Endothelial cell of umbilical vein (primary cell): ENCODE data around the gene TNIK. TPM values are rescaled to one million over a fixed set of nuclear protein-coding genes. Genes with fewer than 3 reads are reported as not detected.

Experiments
- BruUV-seq: library from RNA; stranded (reverse); fragments of 400-500 nt; replicated peaks from 2 replicates; lab custom pipeline; 2021; lab: Mats Ljungman, UMichigan
- CTCF ChIA-PET: fragments of 300-600, 350-600 bp; sonication (Branson Sonifier 250); formaldehyde crosslinking; loops from one replicate; lab custom pipeline; 2021; ENCODE audit warnings: antibody characterized with exemption, inconsistent platforms; lab: Charles Lee
- POLR2A ChIA-PET: fragments of 300-600, 350-600 bp; sonication (Branson Sonifier 250); formaldehyde crosslinking; loops from one replicate; lab custom pipeline; 2021; ENCODE audit warnings: antibody characterized with exemption, inconsistent platforms; lab: Charles Lee
- DNase-seq: peaks from one replicate; pipeline ENCODE4 v3.0.0-alpha.2; 2011; ENCODE audit warnings: low read depth, low spot score
- FAIRE-seq: peaks from 2 replicates; lab custom pipeline; 2011; peaks lifted over from hg19 to GRCh38; lab: Jason Lieb, UNC
- H2AFZ ChIP-seq: 2 replicates; pipeline ENCODE4 v1.6.0; 2012; ENCODE audit warnings: low read depth, low read length, control low read depth, inconsistent platforms
- H3K27ac ChIP-seq: 2 replicates; pipeline ENCODE4 v1.5.1; 2011; ENCODE audit warnings: low read depth, mild to moderate bottlenecking, control low read depth, low read length, moderate library complexity; ENCODE audit not compliant: insufficient read depth
- H3K27me3 ChIP-seq, 2 experiments: 2 replicates each; pipeline versions ENCODE4 v1.6.0 to v1.6.1; 2011; ENCODE audit warnings: low read length in 2 of 2, mixed read lengths in 1 of 2; ENCODE audit not compliant: control insufficient read depth in 2 of 2, insufficient read depth in 2 of 2
- H3K36me3 ChIP-seq, 2 experiments: 2 replicates in 1 of 2; 3 replicates in 1 of 2; pipeline ENCODE4 v1.5.1; 2011; ENCODE audit warnings: low read length in 2 of 2, mild to moderate bottlenecking in 1 of 2, moderate library complexity in 1 of 2; ENCODE audit not compliant: control insufficient read depth in 2 of 2, insufficient read depth in 2 of 2; ENCODE audit errors: extremely low read depth in 1 of 2
- H3K4me1 ChIP-seq: 3 replicates; pipeline ENCODE4 v1.5.1; 2011; ENCODE audit warnings: mild to moderate bottlenecking, low read length; ENCODE audit not compliant: control insufficient read depth, insufficient read depth; ENCODE audit errors: extremely low read depth
- H3K4me2 ChIP-seq: 2 replicates; pipeline ENCODE4 v1.6.1; 2011; ENCODE audit warnings: low read length, control low read depth, mixed read lengths; ENCODE audit not compliant: insufficient read depth
- H3K4me3 ChIP-seq, 3 experiments: fragments of 200-600 bp in 1 of 3; sonication (generic), shearing (Covaris generic) in 1 of 3; replicated peaks in 1 of 3; 2 replicates each; pipeline ENCODE4 v1.5.1; 2011 to 2016; ENCODE audit warnings: control low read depth in 3 of 3, low read length in 3 of 3, mild to moderate bottlenecking in 2 of 3, inconsistent platforms in 1 of 3, low read depth in 1 of 3, moderate library complexity in 1 of 3; ENCODE audit not compliant: insufficient read depth in 1 of 3
- H3K79me2 ChIP-seq: 2 replicates; pipeline ENCODE4 v1.6.0; 2012; ENCODE audit warnings: low read length, inconsistent platforms; ENCODE audit not compliant: control insufficient read depth, insufficient read depth
- H3K9ac ChIP-seq: replicated peaks from 2 replicates; pipeline ENCODE3; 2011; ENCODE audit warnings: low read length, control low read depth; ENCODE audit not compliant: insufficient read depth; ENCODE audit errors: extremely low read depth
- H3K9me1 ChIP-seq: replicated peaks from 3 replicates; pipeline ENCODE4 v1.6.0; 2011; ENCODE audit warnings: mild to moderate bottlenecking, low read length; ENCODE audit not compliant: control insufficient read depth, insufficient read depth; ENCODE audit errors: extremely low read depth
- H3K9me3 ChIP-seq: replicated peaks from 2 replicates; pipeline ENCODE4 v1.5.1; 2012; ENCODE audit warnings: low read length, inconsistent platforms; ENCODE audit not compliant: control insufficient read depth, insufficient read depth
- H4K20me1 ChIP-seq: replicated peaks from 2 replicates; pipeline ENCODE3; 2011; ENCODE audit warnings: mild to moderate bottlenecking, low read length; ENCODE audit not compliant: control insufficient read depth, insufficient read depth; ENCODE audit errors: extremely low read depth
- EZH2 ChIP-seq: IDR thresholded peaks from 2 replicates; pipeline ENCODE4 v1.6.1; 2012; ENCODE audit warnings: borderline replicate concordance, low read depth, mild to moderate bottlenecking, moderate library complexity, low read length, inconsistent platforms; ENCODE audit not compliant: severe bottlenecking
- FOS ChIP-seq: IDR thresholded peaks from 2 replicates; pipeline ENCODE4 v1.6.1; 2011; ENCODE audit warnings: mild to moderate bottlenecking, low read length, moderate library complexity, borderline replicate concordance; ENCODE audit not compliant: insufficient read depth
- GATA2 ChIP-seq: IDR thresholded peaks from 2 replicates; pipeline ENCODE4 v1.7.0; 2011; ENCODE audit warnings: low read depth, mild to moderate bottlenecking, moderate library complexity, mixed read lengths, low read length; ENCODE audit not compliant: insufficient read length, insufficient read depth
- JUN ChIP-seq: IDR thresholded peaks from 2 replicates; pipeline ENCODE4 v1.6.1; 2011; ENCODE audit warnings: borderline replicate concordance, low read depth; ENCODE audit not compliant: insufficient read length, insufficient read depth
- MYC ChIP-seq: IDR thresholded peaks from one replicate; pipeline ENCODE4 v1.6.1; 2011; ENCODE audit warnings: mild to moderate bottlenecking, low read depth, low read length
- POLR2A ChIP-seq: IDR thresholded peaks from 2 replicates; pipeline ENCODE4 v1.6.1; 2012; ENCODE audit warnings: low read depth, mild to moderate bottlenecking, control low read depth, low read length
- POLR2AphosphoS5 ChIP-seq: IDR thresholded peaks from 2 replicates; pipeline ENCODE4 v1.6.1; 2012; ENCODE audit warnings: low read depth, mild to moderate bottlenecking, control low read depth, low read length, moderate library complexity; ENCODE audit not compliant: insufficient read depth
- dilution Hi-C: fragments of 300-500 bp; cut with MboI; formaldehyde crosslinking; loops from one replicate; pipeline ENCODE4 v1.15.0; 2019; ENCODE audit warnings: low sequenced_read_pairs; ENCODE audit not compliant: extremely low pct_ligation_motif_present
- intact Hi-C: fragments of 100-400 bp; cut with micrococcal nuclease; formaldehyde crosslinking; loops from one replicate; pipeline ENCODE4 v1.10.0; 2022
- polyA plus RNA-seq, 4 experiments: library from polyadenylated mRNA; depleted of rRNA in 3 of 4; stranded (reverse) in 3 of 4; unstranded in 1 of 4; fragments of >200 nt; gene quantifications; 2 replicates each; pipeline versions ENCODE4 v1.2.1 to v1.2.3, GENCODE V29; 2011 to 2012; ENCODE audit warnings: missing spikeins in 1 of 4
- total RNA-seq: library from RNA; stranded (reverse); gene quantifications from 2 replicates; pipeline ENCODE4 v1.2.3, GENCODE V29; 2021
- TF ChIP-seq, protein P1 (sequence below), 2 donors: IDR thresholded peaks; 1 replicate in 1 of 2; 2 replicates in 1 of 2; pipeline ENCODE4 v1.5.1; 2011; ENCODE audit warnings: low read length in 2 of 2, mild to moderate bottlenecking in 2 of 2, moderate library complexity in 2 of 2, control low read depth in 1 of 2, inconsistent platforms in 1 of 2, low read depth in 1 of 2; ENCODE audit not compliant: insufficient read depth in 1 of 2; ENCODE audit errors: extremely low read depth in 1 of 2
- TF ChIP-seq, protein P2 (sequence below): IDR thresholded peaks from 2 replicates; pipeline ENCODE4 v1.6.1; 2011; ENCODE audit not compliant: insufficient read depth, insufficient read length

TNIK gene
- total and polyA plus RNA-seq, 2 donors (not counting 3 experiments of a cell fraction or from before 2014, with no cell fraction given), result 10.9 to 39.7 TPM

DNA sequence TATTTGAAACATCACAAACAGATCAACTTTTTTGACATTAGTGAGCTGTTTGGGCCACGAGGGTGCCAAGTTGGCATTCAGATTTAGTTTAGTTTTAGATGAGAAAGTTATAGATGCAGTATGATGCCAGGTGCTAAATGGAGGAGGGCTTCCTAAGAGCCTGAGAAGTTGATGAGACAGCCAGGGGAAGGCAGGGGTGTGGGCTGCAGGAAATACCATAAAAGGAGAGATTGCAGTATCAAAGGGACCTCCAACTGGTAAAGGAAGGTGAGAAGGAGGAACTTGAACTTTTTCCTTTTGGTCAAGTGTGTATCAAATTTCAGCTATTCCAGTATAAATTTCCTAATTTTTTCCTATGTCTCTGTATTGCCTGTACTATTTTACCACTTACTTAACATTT, 2.0 kb upstream of the TNIK start:
- no peak for FAIRE-seq
- H2AFZ ChIP-seq, result no peak overlapping the region
- no peak for DNase-seq
- no TSS peak for BruUV-seq
- ChIA-PET POLR2A (no interaction called here), CTCF (interaction anchor here (0.7 to 2.6 kb wide), 11 partner anchors 103 to 501 kb away, joined by 3 to 8 read pairs (median 4); no protein-coding TSS in a partner anchor)
- intact Hi-C loops (loop anchor here (5.0 to 10.0 kb wide), 2 partner anchors 115 to 497 kb away; no protein-coding TSS in a partner anchor), dilution Hi-C loops (no loop called here)
- peaks cover 23% of the 10 kb centered on the region for H3K4me1 ChIP-seq
- no peaks in the 10 kb centered on the region for H3K27me3 ChIP-seq
- H3K9ac ChIP-seq, result no peak overlapping the region
- H3K36me3 ChIP-seq, result no peaks in the 10 kb centered on the region
- H3K4me3 ChIP-seq, result no peak overlapping the region
- TF ChIP-seq JUN, result no peak
- no peak for TF ChIP-seq MYC
- no peak for TF ChIP-seq GATA2
- TF ChIP-seq, protein P1, sequence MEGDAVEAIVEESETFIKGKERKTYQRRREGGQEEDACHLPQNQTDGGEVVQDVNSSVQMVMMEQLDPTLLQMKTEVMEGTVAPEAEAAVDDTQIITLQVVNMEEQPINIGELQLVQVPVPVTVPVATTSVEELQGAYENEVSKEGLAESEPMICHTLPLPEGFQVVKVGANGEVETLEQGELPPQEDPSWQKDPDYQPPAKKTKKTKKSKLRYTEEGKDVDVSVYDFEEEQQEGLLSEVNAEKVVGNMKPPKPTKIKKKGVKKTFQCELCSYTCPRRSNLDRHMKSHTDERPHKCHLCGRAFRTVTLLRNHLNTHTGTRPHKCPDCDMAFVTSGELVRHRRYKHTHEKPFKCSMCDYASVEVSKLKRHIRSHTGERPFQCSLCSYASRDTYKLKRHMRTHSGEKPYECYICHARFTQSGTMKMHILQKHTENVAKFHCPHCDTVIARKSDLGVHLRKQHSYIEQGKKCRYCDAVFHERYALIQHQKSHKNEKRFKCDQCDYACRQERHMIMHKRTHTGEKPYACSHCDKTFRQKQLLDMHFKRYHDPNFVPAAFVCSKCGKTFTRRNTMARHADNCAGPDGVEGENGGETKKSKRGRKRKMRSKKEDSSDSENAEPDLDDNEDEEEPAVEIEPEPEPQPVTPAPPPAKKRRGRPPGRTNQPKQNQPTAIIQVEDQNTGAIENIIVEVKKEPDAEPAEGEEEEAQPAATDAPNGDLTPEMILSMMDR (IDR thresholded peaks at IDR 0.05; ENCODE audit: extremely low read depth in 1 of 2, insufficient read depth in 1 of 2, low read depth in 1 of 2, low read length in 2 of 2), result no peak
- TF ChIP-seq POLR2AphosphoS5, result no peak
- TF ChIP-seq FOS, result no peak
- no peak for TF ChIP-seq POLR2A
- TF ChIP-seq, protein P2, sequence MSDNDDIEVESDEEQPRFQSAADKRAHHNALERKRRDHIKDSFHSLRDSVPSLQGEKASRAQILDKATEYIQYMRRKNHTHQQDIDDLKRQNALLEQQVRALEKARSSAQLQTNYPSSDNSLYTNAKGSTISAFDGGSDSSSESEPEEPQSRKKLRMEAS, result no peak
- no peak for TF ChIP-seq EZH2
- no peak overlapping the region for H3K27ac ChIP-seq
- H4K20me1 ChIP-seq, result no peaks in the 10 kb centered on the region
- no peaks in the 10 kb centered on the region for H3K9me1 ChIP-seq
- peak overlapping the region; percentile 80 for H3K4me2 ChIP-seq
- no peaks in the 10 kb centered on the region for H3K9me3 ChIP-seq
- H3K79me2 ChIP-seq, result peaks cover 26% of the 10 kb centered on the region
